A549 treated with Hydrocortisone at 1 μM for 4 hours (cell line): Measurements from ENCODE around the gene TSPAN11. TPM values are rescaled to one million over a fixed set of nuclear protein-coding genes. Genes with fewer than 3 reads are reported as not detected.

Experiments
- total RNA-seq: library from RNA; stranded (reverse); fragments of 200-300 nt; extraction: Qiagen RNA extraction; gene quantifications from 5 replicates; pipeline ENCODE4 v1.2.3, GENCODE V29; 2022

Gene TSPAN11
- total RNA-seq: 0.01 to 0.11 TPM (median 0.08 TPM) in 5 replicates

GRCh38 chr12:30926243-30927221 lies at the start of gene TSPAN11:
TSPAN11 (plus strand) TSS chr12:30926748; CDS start chr12:30953992, 27,244 bp downstream.

Other genes with a start within 250 kb of the TSPAN11 start
- gene IPO8, start 230.9 kb upstream of the TSPAN11 start, total RNA-seq: 12.8 to 24.2 TPM (median 18.1 TPM) in 5 replicates
- 19.4 to 34.0 TPM (median 29.3 TPM) in 5 replicates for gene CAPRIN2, start 171.8 kb upstream of the TSPAN11 start, total RNA-seq
- 40.3 to 48.9 TPM (median 42.2 TPM) in 5 replicates for gene DDX11, start 147.1 kb downstream of the TSPAN11 start, total RNA-seq